NCI-H1417 (cell line): ENCODE measurements around the gene RSPH10B2.
"Not testable (repeated sequence)": the region's sequence is repeated elsewhere in the genome, so short reads cannot be mapped to it uniquely, and the experiment has no call there.

Experiments used
- DNase-seq, 3 experiments: peaks; one replicate each; lab custom pipeline; 2025; lab: John Stamatoyannopoulos, UW

The RSPH10B2 gene

GRCh38 chr7:6842278-6842921 lies 88.5 kb downstream of the RSPH10B2 start:
- DNase-seq, result not testable (repeated sequence)

GRCh38 chr7:6843092-6843491 lies 89.2 kb downstream of the RSPH10B2 start:
- DNase-seq, result not testable (repeated sequence)

GRCh38 chr7:6843654-6844053 lies 89.8 kb downstream of the RSPH10B2 start:
- DNase-seq, result not testable (repeated sequence)

- DNase-seq, result not testable (repeated sequence)
These were observed 92.1 kb downstream of the RSPH10B2 start for GRCh38 chr7:6845971-6846449.

- not testable (repeated sequence) for DNase-seq
These were observed 93.8 kb downstream of the RSPH10B2 start for GRCh38 chr7:6847751-6848150.
